ENCODE results near the gene KIF2A. TPM values are rescaled to one million over a fixed set of nuclear protein-coding genes. Genes with fewer than 3 reads are reported as not detected.

Gene KIF2A
- total and polyA plus RNA-seq, 2 of the 4 experiments (the other 2 are of a cell fraction), result 23.6 to 37.3 TPM

DNA sequence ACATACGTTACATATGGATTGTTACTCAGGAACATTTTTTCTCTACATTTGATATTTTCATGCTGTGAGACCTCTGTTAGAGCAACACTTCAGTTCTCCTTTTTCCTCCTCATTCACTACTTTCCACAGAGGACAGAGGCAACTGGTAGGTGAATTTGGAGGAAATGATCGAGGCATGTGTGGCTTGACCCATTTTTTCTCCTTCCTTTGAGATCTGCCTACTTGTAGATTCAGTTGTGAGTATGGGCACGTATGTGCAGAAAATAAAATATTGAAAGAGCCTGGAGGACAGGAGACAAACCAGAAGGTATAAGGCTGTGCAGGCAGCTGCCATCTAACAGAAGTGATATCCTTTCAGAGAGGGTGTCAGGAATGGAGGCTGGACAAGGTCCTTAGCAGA, 19.2 kb upstream of the KIF2A start:
- Histone ChIP-seq H2BK5ac (ENCODE audit: low read depth, low read length, poor library complexity, severe bottlenecking) (no peak overlapping the region), H4K5ac (ENCODE audit: low read depth, low read length) (no peak overlapping the region), H3K79me1 (ENCODE audit: low read depth in 1 of 2, low read length in 2 of 2) (no peaks in the 10 kb centered on the region), H3K56ac (ENCODE audit: extremely low read depth, insufficient read depth, low read length) (no peak overlapping the region), H3K4me3 (ENCODE audit: insufficient read depth, low read depth, low read length) (no peak overlapping the region), H3K4me2 (ENCODE audit: low read depth, low read length) (no peak overlapping the region), H4K8ac (ENCODE audit: low read depth in 2 of 2, low read length in 2 of 2) (no peak overlapping the region), H2AFZ (replicated peaks; ENCODE audit: low read length, poor library complexity) (peak overlapping the region; percentile 32), H3K27ac (ENCODE audit: insufficient read depth, low read length) (no peak overlapping the region), H3K9ac (ENCODE audit: low read depth, low read length) (no peak overlapping the region), H3K23ac (ENCODE audit: low read depth, low read length) (no peak overlapping the region), H3K36me3 (ENCODE audit: control insufficient read depth, insufficient read depth, low read length) (no peaks in the 10 kb centered on the region), H3K4me1 (ENCODE audit: control insufficient read depth, insufficient read depth, low read length) (no peaks in the 10 kb centered on the region), H2BK120ac (ENCODE audit: low read depth, low read length) (no peak overlapping the region), H2AK9ac (replicated peaks; ENCODE audit: low read depth, low read length, poor library complexity) (no peak overlapping the region), H3K18ac (ENCODE audit: low read depth, low read length) (no peak overlapping the region), H3K27me3 (ENCODE audit: control insufficient read depth, insufficient read depth, low read length) (no peaks in the 10 kb centered on the region; the same call in 1 of the 2 replicates), H3K9me1 (ENCODE audit: insufficient read depth, low read length) (no peaks in the 10 kb centered on the region), H4K20me1 (ENCODE audit: insufficient read depth, low read length) (no peaks in the 10 kb centered on the region), H2BK20ac (ENCODE audit: low read depth, low read length) (no peak overlapping the region), H3K4ac (ENCODE audit: low read depth, low read length) (no peak overlapping the region), H3K14ac (replicated peaks; ENCODE audit: low read depth, low read length) (no peak overlapping the region), H2BK15ac (ENCODE audit: low read depth, low read length) (no peak overlapping the region), H4K91ac (ENCODE audit: insufficient read depth, low read depth, low read length) (no peak overlapping the region), H2AK5ac (ENCODE audit: low read depth, low read length) (no peak overlapping the region), H3K9me3 (ENCODE audit: control insufficient read depth, insufficient read depth, low read length) (no peaks in the 10 kb centered on the region)
- dilution Hi-C loops (cut with HindIII; ENCODE audit: low sequenced_read_pairs, unreplicated experiment), result no loop called here
- no peak for ATAC-seq (ENCODE audit: low read depth)
- in situ Hi-C loops (cut with MboI; ENCODE audit: low sequenced_read_pairs), result no loop called here
- no TSS peak for BruUV-seq (replicated peaks)
- no peak for TF ChIP-seq BHLHE40 (IDR thresholded peaks at IDR 0.05; ENCODE audit: low read depth, low read length)
- TF ChIP-seq FOS (IDR thresholded peaks at IDR 0.05; ENCODE audit: low read depth, low read length), result no peak
- TF ChIP-seq, protein P1, sequence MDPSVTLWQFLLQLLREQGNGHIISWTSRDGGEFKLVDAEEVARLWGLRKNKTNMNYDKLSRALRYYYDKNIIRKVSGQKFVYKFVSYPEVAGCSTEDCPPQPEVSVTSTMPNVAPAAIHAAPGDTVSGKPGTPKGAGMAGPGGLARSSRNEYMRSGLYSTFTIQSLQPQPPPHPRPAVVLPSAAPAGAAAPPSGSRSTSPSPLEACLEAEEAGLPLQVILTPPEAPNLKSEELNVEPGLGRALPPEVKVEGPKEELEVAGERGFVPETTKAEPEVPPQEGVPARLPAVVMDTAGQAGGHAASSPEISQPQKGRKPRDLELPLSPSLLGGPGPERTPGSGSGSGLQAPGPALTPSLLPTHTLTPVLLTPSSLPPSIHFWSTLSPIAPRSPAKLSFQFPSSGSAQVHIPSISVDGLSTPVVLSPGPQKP (IDR thresholded peaks at IDR 0.05; ENCODE audit: borderline replicate concordance, low read depth, low read length), result no peak
- TF ChIP-seq RFX5 (IDR thresholded peaks at IDR 0.05; ENCODE audit: low read depth, low read length), result no peak
- TF ChIP-seq, protein P2, sequence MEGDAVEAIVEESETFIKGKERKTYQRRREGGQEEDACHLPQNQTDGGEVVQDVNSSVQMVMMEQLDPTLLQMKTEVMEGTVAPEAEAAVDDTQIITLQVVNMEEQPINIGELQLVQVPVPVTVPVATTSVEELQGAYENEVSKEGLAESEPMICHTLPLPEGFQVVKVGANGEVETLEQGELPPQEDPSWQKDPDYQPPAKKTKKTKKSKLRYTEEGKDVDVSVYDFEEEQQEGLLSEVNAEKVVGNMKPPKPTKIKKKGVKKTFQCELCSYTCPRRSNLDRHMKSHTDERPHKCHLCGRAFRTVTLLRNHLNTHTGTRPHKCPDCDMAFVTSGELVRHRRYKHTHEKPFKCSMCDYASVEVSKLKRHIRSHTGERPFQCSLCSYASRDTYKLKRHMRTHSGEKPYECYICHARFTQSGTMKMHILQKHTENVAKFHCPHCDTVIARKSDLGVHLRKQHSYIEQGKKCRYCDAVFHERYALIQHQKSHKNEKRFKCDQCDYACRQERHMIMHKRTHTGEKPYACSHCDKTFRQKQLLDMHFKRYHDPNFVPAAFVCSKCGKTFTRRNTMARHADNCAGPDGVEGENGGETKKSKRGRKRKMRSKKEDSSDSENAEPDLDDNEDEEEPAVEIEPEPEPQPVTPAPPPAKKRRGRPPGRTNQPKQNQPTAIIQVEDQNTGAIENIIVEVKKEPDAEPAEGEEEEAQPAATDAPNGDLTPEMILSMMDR (conservative IDR thresholded peaks at IDR 0.05; ENCODE audit: low read depth, low read length), result no peak
- TF ChIP-seq NFE2L2 (IDR thresholded peaks at IDR 0.05; ENCODE audit: low read depth, low read length), result no peak
- no peak for TF ChIP-seq POLR2A (IDR thresholded peaks at IDR 0.05; ENCODE audit: low read depth, low read length)
- TF ChIP-seq, protein P3, sequence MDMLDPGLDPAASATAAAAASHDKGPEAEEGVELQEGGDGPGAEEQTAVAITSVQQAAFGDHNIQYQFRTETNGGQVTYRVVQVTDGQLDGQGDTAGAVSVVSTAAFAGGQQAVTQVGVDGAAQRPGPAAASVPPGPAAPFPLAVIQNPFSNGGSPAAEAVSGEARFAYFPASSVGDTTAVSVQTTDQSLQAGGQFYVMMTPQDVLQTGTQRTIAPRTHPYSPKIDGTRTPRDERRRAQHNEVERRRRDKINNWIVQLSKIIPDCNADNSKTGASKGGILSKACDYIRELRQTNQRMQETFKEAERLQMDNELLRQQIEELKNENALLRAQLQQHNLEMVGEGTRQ (IDR thresholded peaks at IDR 0.05; ENCODE audit: low read depth, low read length), result no peak
- TF ChIP-seq RAD21 (IDR thresholded peaks at IDR 0.05; ENCODE audit: low read length), result no peak
- TF ChIP-seq CHD1 (IDR thresholded peaks at IDR 0.05; ENCODE audit: low read depth, low read length), result no peak
- TF ChIP-seq MAFK (IDR thresholded peaks at IDR 0.05; ENCODE audit: low read depth, low read length), result no peak
- no peak for TF ChIP-seq MXI1 (IDR thresholded peaks at IDR 0.05; ENCODE audit: borderline replicate concordance, low read depth, low read length)
- TF ChIP-seq CEBPB (IDR thresholded peaks at IDR 0.05; ENCODE audit: low read depth, low read length), result no peak
- no peak for TF ChIP-seq SMC3 (IDR thresholded peaks at IDR 0.05; ENCODE audit: low read depth, low read length)
- no peak for TF ChIP-seq RCOR1 (IDR thresholded peaks at IDR 0.05; ENCODE audit: insufficient replicate concordance, low read length)
- TF ChIP-seq MAZ (IDR thresholded peaks at IDR 0.05; ENCODE audit: borderline replicate concordance, low read depth, low read length), result no peak
- intact Hi-C loops (cut with micrococcal nuclease), result no loop called here
- CTCF ChIA-PET, result no interaction called here
- DNase-seq, result no peak
- WGBS, 2 experiments (ENCODE audit: extremely low coverage in 2 of 2, insufficient read length in 1 of 2), result no CpG with 5 or more reads among the region's 3 CpGs
- POLR2A ChIA-PET (ENCODE audit: unreplicated experiment), result no interaction called here

Data from IMR-90 (cell line).